Stomach (tissue), 9 donors: Measurements from ENCODE around the gene HOXB3. TPM values are rescaled to one million over a fixed set of nuclear protein-coding genes. Genes with fewer than 3 reads are reported as not detected.

ENCODE experiments used
- DNase-seq, 2 donors: peaks; one replicate each; pipeline versions ENCODE4 v3.0.0 to v3.0.0-alpha.2; 2013 to 2019
- H3K27ac ChIP-seq, 5 donors: fragments of 200-600 bp in 4 of 5; sonication (generic) in 4 of 5; one replicate each; pipeline ENCODE4 v1.5.1; 2013 to 2019; ENCODE audit warnings: mild to moderate bottlenecking in 1 of 5, moderate library complexity in 1 of 5
- H3K27me3 ChIP-seq, 3 donors: fragments of 200-600 bp; sonication (generic); one replicate each; pipeline ENCODE4 v1.5.1; 2017 to 2019; ENCODE audit warnings: mixed run types in 1 of 3
- H3K36me3 ChIP-seq, 4 donors: fragments of 200-600 bp; sonication (generic); 1 replicate in 3 of 4; 2 replicates in 1 of 4; pipeline ENCODE4 v1.5.1; 2016 to 2019
- H3K4me1 ChIP-seq, 4 donors: fragments of 200-600 bp; sonication (generic); one replicate each; pipeline ENCODE4 v1.5.1; 2016 to 2019
- H3K4me3 ChIP-seq, 4 donors: fragments of 200-600 bp; sonication (generic) in 3 of 4; one replicate each; pipeline ENCODE4 v1.5.1; 2016 to 2019; ENCODE audit warnings: mild to moderate bottlenecking in 1 of 4
- H3K9me3 ChIP-seq, 4 donors: fragments of 200-600 bp; sonication (generic); one replicate each; pipeline ENCODE4 v1.5.1; 2016 to 2019
- CTCF ChIP-seq, 7 experiments: fragments of 450-650 bp in 4 of 7; fragments of 200-600 bp in 3 of 7; sonication (generic) in 3 of 7; IDR thresholded peaks; one replicate each; pipeline ENCODE4 v1.5.1; 2016 to 2019; ENCODE audit warnings: antibody characterized with exemption in 7 of 7, control low read depth in 2 of 7, mild to moderate bottlenecking in 1 of 7
- EP300 ChIP-seq: sonication (generic); formaldehyde crosslinking; IDR thresholded peaks from one replicate; pipeline ENCODE4 v1.6.1; 2017; ENCODE audit warnings: antibody characterized with exemption
- POLR2A ChIP-seq, 4 donors: fragments of 450-650 bp; IDR thresholded peaks; one replicate each; pipeline ENCODE4 v1.6.1; 2016; ENCODE audit warnings: antibody characterized with exemption in 4 of 4, control low read depth in 2 of 4, mild to moderate bottlenecking in 1 of 4, moderate library complexity in 1 of 4
- POLR2AphosphoS5 ChIP-seq, 3 donors: sonication (generic); formaldehyde crosslinking; IDR thresholded peaks; one replicate each; pipeline ENCODE4 v1.6.1; 2016; ENCODE audit warnings: antibody characterized with exemption in 3 of 3
- WGBS, 5 donors: extraction: QIAGEN DNeasy Blood & Tissue Kit in 3 of 5; methylation state at CpG; one replicate each; pipeline versions ENCODE4 v1.1.5 to v1.1.7; 2013 to 2018; 5-methylcytosine and 5-hydroxymethylcytosine counted together
- intact Hi-C: fragments of 100-400 bp; cut with DNase I; formaldehyde crosslinking; loops from one replicate; pipeline ENCODE4 v1.15.1; 2023; ENCODE audit warnings: low total_unique reads
- polyA plus RNA-seq, 3 donors: library from polyadenylated mRNA; stranded (reverse); fragments of 200-250 nt; gene quantifications; one replicate each; pipeline ENCODE4 v1.2.3, GENCODE V29; 2013
- total RNA-seq, 5 donors: library from RNA; depleted of rRNA; stranded (reverse); fragments of >200 nt; gene quantifications; one replicate each; pipeline versions ENCODE4 v1.1.0 to v1.2.3, GENCODE V29; 2014 to 2016
- donor health status: healthy with polysubstance abuse.
- donor health status: Bipolar disorder and iron deficiency.
- donor health status: healthy.

HOXB3 gene
- total and polyA plus RNA-seq, 8 donors = 2.8 to 77.6 (median 10.3) TPM

- Histone ChIP-seq H3K27me3 (peaks cover 0 to 100% (median 82%) of the 10 kb centered on the region in 3 donors), H3K36me3 (no peaks in the 10 kb centered on the region), H3K4me1 (peaks cover 18 to 80% (median 49%) of the 10 kb centered on the region in 4 donors), H3K9me3 (no peaks in the 10 kb centered on the region), H3K4me3 (no peak overlapping the region), H3K27ac (peak overlapping the region in 4 of 5 donors; percentile 91 to 95 (median 93))
- intact Hi-C loops = no loop called here
- no peak for DNase-seq
- 43 to 56% (median 51%) methylated on average over 3 of the region's 3 CpGs for WGBS, 5 donors
- TF ChIP-seq CTCF (IDR thresholded peaks at IDR 0.05) (no peak), POLR2AphosphoS5 (IDR thresholded peaks at IDR 0.05) (no peak), POLR2A (IDR thresholded peaks at IDR 0.05) (no peak), EP300 (no peak)
Measured at GRCh38 chr17:48583708-48584222, 6.3 kb downstream of the HOXB3 start.

- Histone ChIP-seq H3K4me1 (peaks cover 17 to 75% (median 46%) of the 10 kb centered on the region in 4 donors), H3K9me3 (no peaks in the 10 kb centered on the region), H3K36me3 (no peaks in the 10 kb centered on the region), H3K4me3 (peak overlapping the region; percentile 57 to 61 (median 58)), H3K27ac (peak overlapping the region; percentile 47 to 95 (median 93)), H3K27me3 (peaks cover 0 to 100% (median 86%) of the 10 kb centered on the region in 3 donors)
- no peak for DNase-seq
- intact Hi-C loops = no loop called here
- TF ChIP-seq POLR2AphosphoS5 (IDR thresholded peaks at IDR 0.05) (no peak), CTCF (IDR thresholded peaks at IDR 0.05) (no peak), EP300 (no peak), POLR2A (IDR thresholded peaks at IDR 0.05) (no peak)
- 25 to 35% (median 30%) methylated on average over 7 of the region's 7 CpGs for WGBS, 5 donors
Measured at GRCh38 chr17:48582750-48583069, 7.3 kb downstream of the HOXB3 start.

- peaks cover 14 to 74% (median 49%) of the 10 kb centered on the region in 4 donors for H3K4me1 ChIP-seq
- no peaks in the 10 kb centered on the region for H3K9me3 ChIP-seq
- WGBS, 5 donors = 20 to 23% (median 23%) methylated on average over 26 of the region's 26 CpGs
- H3K27me3 ChIP-seq = peaks cover 0 to 100% (median 89%) of the 10 kb centered on the region in 3 donors
- peak overlapping the region; percentile 57 to 61 (median 58) for H3K4me3 ChIP-seq
- H3K27ac ChIP-seq = peak overlapping the region; percentile 81 to 95 (median 93)
- peak in 2 of 3 donors; percentile 35 to 52 for TF ChIP-seq POLR2AphosphoS5 (IDR thresholded peaks at IDR 0.05)
- TF ChIP-seq CTCF (IDR thresholded peaks at IDR 0.05) = no peak
- DNase-seq = peak in 1 of 2 donors; percentile 82
- H3K36me3 ChIP-seq = no peaks in the 10 kb centered on the region
- intact Hi-C loops = no loop called here
Measured at GRCh38 chr17:48579760-48580554, 10.1 kb downstream of the HOXB3 start.

- TF ChIP-seq CTCF (IDR thresholded peaks at IDR 0.05) (no peak), EP300 (no peak), POLR2A (IDR thresholded peaks at IDR 0.05) (no peak), POLR2AphosphoS5 (IDR thresholded peaks at IDR 0.05) (no peak)
- H3K9me3 ChIP-seq = no peaks in the 10 kb centered on the region
- H3K4me3 ChIP-seq = peak overlapping the region; percentile 57 to 61 (median 58)
- H3K27me3 ChIP-seq = peaks cover 0 to 100% (median 90%) of the 10 kb centered on the region in 3 donors
- DNase-seq = no peak
- no peaks in the 10 kb centered on the region for H3K36me3 ChIP-seq
- intact Hi-C loops = no loop called here
- peak overlapping the region; percentile 28 to 95 (median 93) for H3K27ac ChIP-seq
- 21 to 28% (median 23%) methylated on average over 7 of the region's 7 CpGs for WGBS, 5 donors
- H3K4me1 ChIP-seq = peaks cover 14 to 74% (median 48%) of the 10 kb centered on the region in 4 donors
Measured at GRCh38 chr17:48579471-48579759, 10.6 kb downstream of the HOXB3 start.
